Glomerular visceral epithelial cell (primary cell): ENCODE measurements around the gene KHDC4.

Source experiments
- DNase-seq: peaks from one replicate; pipeline ENCODE4 v3.0.0-alpha.2; 2016; ENCODE audit errors: extremely low spot score

The KHDC4 gene

DNA sequence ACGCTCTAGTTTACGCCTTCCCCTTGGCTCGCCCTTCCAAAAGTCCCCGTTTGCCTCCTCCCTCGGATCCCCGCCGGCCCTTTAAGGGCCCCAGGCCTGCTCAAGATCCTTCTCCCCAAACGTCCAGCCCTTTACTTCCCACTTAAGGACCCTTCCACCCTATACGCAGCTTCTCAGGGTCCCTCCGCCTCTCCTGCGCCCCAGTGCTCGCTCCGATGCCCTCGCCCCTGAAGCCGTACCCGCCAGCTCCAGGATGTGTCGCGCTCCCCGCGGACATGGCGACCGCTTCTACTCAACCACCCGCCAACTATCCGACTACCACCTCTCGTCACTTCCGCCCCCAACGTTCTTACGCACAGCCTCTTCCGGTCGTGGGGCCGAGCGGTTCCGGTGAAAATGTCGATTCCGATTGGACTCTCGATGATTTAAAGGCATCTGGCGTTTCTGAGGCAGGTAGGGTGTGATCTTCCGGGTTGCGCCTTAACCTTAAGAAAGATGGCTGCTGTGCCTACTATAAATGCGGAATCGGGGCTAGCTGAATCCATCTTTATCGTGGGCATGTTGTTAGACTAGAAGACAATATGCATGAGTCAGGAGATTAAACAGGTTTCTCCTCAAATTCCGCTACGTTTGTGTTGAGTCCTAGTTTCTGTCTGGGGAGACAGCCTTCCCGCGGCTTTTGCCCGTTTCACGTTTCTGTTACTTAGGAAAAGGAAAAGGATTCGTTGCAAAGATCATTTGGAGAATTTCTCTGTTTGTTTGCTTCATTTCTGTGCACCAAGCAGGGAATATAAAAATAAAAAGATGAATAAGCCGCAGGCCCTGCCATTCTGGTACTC is at the start of gene KHDC4:
Gene KHDC4 (minus strand): TSS at position 317 of the 839 bp plus-strand sequence. CDS start 40 bp downstream, at position 277.
- peak; percentile 99 for DNase-seq

DNA sequence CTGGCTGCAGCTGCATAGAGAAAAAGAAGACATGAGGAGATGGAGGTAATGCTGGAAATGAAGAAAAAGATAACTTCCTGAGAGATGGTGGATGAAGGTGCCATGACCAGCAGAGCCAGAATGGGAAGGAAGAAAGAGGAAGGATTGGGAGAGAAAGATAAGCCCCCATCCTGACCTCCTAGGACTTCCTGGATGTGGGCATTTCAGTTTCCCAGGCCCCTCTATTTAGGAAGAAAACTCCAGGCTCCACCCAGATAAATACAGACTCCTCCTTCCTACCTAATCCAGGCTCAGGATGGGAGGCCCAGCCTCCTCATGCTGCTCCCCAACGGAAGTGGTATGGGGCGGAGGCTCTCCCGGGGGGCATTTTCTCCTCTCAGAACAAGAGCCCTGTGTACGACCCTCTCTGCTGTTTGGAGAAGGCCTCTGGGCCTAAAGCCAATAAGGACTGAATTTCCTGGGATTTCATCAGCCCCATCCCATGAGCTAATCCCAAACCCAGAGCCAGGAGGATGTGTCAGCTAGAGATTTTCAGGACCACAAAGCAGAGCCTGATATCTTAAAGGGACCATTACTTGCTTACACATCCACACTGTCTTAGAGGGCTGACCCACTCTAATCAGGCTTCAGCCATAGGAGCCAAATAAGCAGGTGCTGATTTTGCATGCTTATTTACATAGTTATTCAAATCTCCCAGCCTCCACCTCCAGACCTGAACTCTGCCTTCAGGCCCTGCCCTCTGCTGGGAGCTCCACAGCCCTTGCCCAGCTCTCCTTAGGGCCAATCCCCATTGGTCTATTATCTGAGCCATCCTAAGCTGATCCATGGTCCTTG is 49.2 kb upstream of the KHDC4 start:
- peak; percentile 84 for DNase-seq

DNA sequence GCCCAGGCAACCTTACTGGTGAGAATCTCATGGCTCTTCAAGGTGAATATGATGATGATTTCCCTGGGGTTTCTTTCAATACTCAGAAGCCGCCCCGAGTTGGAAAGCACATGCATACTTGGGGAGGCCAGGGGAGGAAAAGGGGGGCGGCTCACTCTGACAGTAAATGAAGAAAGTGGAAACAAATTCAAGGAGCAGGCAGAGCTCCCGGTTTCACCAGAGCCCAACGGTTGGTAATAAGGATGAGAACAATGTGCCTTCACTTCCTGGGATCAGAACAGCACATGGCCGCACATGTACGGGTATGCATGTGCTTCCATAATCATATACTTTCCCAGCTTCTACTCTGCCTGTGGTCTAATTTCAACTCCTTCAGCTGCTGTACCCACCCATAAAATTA is 47.9 kb upstream of the KHDC4 start:
- DNase-seq = no peak

DNA sequence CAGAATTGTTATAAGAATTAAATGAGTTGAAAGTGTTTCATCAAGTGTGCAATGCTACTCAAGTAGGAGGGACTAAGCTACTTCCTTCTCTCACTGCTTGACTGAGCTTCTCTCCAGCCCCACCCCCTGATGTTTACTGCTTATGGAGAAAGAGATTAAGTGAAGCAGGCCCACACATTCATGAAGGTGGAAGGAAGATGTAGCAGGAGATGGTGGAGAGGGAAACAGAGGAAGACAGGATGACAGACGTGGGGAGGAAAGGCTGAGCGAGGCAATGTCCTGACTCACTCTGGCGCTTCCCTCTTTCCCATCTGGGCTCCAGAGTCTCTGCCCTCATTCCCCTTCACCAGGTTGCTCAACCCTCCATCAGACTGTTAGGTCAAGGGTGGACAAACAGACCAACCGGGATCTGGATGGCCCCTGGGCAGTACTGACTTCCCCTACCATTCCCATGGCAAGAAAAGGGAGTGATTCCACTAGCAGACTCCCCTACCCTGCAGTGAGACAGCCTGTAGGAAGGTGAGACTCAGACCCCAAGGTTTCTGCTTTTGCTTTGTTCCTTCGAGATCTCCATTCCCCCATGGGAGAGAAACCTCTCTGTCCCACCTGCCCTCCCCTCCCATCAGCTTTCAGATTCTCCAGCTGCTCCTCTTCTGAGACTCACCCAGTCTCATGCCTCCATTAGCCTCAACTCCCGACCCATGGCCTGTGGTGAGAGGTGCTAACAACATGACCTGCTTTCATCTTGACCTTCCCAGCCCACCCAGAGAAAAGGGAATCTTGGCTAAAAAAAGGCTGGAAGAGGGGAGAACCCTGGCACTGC is 47.3 kb upstream of the KHDC4 start:
- DNase-seq = peak; percentile 49

DNA sequence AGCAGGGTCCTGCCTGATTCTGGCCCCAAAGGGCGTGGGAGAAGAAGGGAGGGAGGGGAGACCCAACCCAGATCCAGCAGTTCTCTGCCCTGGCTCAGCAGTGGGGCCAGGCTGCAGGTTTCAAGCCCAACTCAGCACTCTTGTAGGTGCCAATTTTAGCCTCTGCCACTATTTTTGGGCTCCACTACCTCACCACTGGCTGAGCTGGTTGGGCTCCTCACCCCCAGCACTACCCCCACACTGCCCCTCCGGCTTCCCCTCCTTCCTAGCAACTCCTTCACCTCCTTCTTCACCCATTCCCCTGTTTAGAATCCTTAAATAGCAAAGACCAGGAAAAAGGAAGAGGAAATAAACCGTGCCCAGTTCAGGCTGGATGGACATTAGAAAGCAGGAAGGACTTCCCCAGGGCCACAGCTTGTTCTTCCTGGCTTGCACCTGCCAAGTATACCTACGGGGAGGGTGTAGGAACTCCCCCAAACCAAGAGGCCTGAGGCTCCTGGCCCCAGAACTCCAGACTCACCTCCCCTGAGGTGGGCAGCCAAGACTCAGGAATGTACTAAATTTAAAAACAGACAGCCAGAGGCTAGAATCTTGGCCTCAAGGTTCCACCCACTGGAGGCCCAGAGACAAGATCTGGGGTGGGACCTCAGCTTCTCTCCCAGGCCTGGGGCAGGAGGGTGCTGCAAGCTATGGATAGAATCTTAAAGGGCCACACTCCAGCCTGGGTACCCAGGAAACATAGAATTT is 45.6 kb upstream of the KHDC4 start:
- no peak for DNase-seq

DNA sequence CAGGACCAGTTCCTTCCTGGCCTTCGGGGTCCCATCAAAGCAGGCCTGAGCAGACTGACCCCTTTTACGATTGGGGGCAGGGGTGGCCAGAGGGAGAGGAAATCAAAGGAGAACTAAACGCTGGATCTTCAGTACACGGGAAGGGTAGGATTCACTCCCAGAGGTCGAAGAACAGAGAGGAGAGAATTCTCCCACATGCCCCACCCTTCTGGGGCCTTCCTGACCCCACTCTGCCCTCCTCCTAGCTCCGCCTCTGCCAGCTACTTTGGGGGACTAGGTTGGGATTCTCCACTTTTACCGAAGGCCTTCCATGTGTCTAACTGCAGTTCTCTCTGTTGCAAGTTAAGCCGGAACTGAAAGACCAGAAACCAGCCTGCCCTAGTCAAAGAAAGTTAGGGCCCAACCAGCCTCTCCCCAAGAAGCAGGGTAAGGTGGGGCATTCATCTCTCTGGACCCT is 44.8 kb upstream of the KHDC4 start:
- DNase-seq = no peak

DNA sequence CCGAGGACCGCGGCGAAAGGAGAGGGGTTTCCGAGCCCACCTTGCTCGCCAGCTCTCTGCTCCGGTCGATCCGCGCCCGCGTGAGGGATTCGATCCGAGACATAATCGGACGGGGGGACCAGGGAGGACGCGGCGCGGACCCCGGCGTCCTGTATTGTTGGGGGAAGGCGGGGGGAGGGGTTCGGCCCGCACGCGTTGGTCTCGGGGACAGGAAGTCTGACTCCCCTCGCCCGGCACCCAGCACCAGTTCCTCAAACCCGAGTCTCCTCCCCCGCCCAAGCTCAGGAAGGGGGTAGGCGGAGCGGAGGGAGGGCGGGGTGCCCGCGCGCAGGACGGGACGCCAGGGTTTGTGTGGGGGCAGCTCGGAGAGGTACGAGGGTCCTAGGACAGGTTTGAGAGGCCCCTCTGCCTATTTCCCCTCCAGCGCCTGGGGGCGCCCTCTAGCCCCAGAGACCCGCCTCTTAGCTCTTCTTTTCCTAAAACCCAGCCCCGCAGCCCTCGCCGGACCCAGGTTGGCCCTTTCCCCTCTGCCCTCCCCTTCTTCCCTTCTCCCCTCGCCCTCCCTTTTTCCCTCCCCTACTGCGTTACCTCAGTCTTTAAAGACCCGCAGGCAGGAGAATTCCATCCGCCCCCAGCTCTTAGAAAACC is 44.2 kb upstream of the KHDC4 start, which contains the start of gene ARHGEF2:
Gene ARHGEF2 (minus strand): TSS at position 223 of the 648 bp plus-strand sequence. CDS start 120 bp downstream, at position 103.
- peak; percentile 76 for DNase-seq

DNA sequence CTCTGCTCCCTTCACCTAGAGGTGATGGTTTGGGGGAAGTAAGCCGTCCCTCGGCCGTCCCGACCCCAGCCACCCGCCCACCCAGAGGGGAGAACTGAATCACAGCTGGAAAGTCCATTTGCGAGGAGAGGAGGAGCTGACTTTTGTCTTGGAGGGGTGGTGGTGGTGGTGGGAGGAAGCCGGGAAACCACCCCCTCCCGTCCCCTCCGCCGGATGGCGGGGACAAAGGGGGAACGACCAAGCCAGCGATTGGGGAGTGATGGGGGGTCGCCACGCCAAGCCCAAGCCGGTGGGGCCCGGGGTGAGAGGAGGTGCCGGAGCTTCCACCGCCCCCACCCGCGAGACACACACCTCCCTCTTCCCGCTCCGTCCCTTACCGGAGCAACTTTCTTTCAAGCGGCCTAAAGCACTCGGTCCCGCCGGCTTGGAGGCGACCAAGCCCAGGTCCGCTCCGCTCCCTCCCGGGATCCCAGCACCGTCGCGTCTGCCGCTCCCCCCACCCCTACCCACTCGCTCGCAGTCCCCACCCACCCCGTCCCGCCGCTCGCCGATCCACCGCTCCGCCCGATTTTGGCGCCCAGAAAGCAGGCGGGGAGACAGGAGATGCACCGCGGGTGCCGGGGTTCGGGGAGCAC is 43.6 kb upstream of the KHDC4 start:
- DNase-seq = no peak

DNA sequence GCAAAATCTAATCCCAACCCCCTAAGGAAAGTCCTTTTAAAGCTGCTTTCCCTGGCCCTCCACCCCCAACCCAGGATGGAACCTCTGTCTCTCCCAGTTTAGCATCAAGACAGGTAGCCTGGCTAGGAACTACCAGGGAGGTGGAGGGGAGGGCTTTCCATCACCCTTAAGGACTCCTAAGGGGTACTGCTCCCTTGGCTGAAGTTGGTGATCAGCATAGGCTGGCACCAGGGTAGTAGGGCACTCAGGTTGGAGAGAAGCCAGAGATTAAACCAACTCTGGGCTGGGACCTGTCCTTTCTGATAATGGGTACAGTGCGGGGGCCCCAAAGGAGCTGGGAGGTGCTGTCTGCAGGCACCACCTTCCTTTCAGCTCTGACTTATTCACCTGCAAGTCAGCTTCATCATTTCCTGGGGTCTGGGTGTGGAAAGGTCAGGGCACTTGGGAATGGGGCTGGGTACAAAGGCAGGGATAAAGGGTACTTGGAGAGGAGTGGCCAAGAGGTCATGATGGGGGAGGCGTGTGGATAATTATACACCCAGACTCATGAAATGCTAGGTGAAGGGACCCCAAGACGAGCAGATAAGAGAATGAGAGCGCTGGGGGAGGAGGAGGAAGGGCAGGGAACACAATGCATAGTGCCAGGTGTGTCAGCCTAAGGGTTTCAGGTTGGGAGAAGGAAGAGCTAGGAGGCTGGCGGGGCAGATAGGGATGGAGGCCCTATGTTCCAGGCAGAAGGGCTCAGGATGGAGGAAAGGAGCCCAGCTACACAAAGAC is 42.9 kb upstream of the KHDC4 start:
- DNase-seq = no peak

DNA sequence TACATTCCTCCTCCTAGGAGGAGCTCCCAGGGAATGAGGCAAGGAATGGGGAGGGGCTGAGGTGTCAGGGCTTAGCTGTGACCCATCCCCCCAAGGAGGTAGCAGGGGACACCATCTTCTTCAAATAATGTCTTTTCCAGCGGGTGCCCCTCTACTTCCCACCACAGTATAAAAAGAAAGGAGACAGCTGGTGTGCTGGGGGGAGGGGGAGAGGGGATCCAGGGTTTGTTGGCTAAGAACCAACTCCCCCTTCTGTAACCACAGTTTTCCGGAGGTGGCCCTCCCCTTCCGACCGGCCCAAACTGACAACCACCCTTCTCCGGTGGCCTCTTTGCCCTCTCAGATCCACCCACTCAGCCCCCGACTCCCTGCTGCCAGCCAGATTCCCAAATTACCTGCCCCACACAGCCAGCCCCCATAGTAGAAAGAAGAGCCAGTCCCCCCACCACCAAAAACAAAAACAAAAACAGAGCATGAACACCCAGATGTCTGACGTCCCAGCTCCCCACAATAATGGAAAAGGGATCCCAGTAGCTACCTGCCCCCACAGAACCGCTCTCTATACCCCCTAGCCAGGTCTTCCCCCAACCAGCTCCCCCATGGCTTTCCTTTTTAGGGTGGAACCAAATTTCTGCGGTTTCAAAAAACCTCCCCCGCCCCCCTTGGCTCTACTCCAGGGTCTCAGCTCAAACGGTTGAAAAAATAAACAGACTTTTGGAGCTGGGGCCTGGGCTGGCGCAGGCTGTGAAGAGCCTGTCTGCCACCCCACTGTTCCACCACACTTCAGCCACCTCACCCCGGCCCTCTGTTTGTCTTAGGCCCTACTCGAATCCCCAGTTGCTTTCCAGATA is 42.1 kb upstream of the KHDC4 start:
- DNase-seq = peak; percentile 49

DNA sequence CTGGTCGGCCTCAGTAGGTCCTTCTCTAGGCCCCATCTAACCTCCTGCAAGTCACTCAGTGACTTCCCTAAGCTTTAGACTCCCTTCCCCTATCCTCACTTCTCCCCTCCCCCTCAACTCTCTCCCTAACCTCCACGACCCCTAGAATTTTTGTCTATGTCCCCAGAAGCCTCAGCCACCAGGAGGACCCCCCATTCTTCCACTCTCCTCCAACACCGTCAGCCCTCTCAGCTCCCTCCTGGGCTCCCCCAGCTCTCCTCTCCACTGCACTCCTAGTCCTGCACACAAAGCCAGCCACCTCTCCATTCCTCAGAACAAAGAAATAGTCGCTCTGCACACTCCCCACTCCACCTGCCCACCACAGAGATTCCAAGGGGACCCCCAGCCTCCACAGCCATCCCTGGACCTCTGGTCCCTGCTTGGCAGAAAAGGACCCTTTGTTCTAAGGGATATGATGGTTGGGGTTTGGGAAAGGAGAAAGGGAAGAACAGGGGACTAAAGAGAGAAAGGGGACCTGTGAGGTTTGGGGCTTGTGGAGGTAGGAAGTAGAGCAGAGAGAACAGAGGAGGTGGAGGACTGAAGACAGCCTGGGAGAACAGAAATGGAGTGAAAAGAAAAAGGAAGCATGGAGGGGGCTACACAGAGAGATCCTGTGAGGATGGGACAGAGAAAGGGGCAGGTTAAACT is 41.3 kb upstream of the KHDC4 start:
- no peak for DNase-seq

DNA sequence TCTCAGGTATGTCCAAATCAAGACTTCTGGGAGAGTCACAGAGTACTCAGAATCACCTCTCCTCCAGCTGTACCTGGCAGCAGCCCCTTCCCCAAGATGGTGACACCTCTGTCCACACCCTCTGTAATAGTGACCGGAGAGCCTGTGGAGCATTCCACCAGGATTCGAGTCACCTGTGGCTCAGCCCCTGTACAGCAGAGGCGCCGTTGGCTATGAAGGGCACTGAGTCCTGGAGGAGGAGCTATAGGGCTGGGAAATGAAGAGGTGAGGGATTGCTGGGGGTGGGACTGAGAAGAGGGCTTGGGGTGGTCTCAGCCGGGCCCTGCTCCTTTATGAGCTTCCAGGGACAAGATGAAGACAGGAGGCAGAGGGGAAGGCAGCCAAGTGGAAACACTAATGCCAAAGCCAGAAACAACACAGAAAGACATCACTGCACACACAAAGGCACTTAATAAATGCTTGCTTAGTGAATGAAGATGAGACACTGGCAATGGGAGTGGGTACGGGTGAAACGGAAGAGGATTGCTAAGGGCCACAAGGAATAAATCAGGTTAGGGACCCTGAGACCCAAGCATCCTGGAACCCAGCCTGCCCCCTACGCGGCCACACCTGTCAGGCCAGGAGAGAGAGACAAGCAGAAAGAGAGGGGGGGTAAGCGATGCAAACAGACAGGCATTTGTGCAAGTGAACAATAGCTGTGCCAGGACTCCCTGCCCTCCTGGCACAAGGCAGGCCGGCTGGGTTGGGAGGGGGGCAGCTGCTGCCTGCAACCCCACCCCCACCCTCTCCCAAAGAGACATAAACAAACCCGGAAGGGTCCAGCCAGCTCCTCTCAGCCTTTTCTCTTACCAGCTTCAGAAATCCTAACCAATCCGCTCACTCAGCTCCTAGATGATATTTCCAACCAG is 40.2 kb upstream of the KHDC4 start:
- DNase-seq = no peak

DNA sequence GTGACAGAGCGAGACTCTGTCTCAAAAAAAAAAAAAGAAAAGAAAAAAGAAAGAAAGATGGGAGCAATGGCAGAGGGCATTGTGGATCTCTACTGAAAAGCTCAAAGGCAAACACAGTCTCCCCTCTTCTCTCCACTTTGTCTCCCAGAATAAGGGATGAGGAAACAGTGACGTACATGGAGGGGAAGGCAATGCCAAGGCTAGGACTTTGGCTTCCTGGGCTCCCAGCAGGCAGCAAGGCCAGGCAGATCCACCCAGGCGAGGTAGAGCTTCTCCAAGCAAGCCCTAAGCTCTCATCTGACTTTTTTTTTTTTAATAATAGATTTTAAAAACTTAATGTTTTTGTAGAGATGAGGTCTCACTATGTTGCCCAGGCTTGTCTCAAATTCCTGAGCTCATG is 39.5 kb upstream of the KHDC4 start:
- DNase-seq = no peak

DNA sequence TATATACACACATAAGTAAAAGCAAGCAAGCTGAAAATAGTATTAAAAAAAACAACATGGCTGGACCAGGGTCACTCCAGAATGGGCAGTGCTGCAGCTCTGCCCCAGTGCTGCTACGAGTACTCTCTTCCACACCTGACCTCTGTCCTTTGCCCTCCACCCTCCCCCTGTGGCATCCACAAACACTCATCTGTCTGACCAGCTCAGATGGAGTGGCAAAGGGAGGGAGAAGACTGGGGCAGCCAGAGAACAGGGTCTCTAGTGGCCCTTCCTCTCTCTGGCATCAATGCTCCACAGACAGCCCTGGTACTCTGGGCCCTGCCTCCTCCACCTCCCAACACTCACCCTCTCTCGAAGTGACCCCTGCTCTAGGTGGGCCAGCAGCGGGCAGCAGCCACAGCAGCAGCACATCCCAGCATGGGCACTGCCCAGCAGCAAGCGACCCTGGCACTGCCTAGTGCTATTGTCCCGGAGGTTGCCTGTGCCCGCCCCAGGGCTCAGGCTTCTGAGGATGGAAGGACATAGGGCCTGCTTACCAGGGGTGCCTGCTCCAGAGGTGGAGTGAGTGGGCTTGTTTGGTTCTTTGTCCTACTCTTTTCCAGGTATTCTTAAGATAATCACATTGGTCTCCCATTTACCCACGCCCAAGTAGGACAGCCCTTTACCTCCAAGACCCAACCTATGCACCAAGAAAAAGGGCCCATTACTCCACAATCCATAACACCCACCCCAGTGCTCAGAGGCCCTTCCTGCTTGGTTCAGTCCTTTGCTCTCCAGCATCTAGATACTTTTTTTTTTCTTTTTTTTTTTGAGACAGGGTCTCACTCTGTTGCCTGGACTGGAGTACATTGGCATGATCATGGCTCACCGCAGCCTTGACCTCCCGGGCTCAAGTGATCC is 37.9 kb upstream of the KHDC4 start:
- no peak for DNase-seq

DNA sequence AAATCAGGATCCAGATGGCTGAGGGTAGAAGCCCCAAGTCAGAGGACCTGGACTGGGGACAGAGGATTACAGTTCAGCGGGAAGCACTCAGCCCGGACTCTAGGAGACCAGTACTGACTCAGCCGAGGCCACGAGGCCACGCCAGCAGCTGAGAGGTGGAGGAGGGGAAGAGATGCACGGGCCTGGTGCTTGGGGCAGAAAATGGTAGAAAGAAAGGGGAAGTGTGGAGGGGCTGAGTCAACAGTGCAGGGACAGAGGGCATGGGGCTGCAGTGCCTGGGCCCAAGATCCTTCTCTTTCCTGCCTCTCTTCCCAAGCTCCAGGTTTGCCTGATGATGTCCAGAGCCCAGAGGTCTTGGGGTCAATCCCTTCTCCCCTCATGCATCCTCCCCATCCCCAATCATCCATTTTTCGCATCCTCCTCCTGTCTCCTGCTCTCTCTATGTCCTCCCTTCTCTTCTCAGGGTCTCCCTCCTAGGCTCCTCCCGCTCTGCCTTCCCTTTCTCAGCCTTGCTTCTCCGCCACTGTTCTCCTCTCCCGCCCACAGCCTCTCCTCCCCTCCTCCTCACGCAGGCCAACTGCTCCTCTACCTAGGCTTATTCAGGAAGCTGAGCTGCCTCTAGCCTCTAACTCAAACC is 36.4 kb upstream of the KHDC4 start:
- DNase-seq = peak; percentile 63
